Measurements from ENCODE around the gene CELA1.
"Not testable (repeated sequence)": the region's sequence is repeated elsewhere in the genome, so short reads cannot be mapped to it uniquely, and the experiment has no call there.

The CELA1 gene

DNA sequence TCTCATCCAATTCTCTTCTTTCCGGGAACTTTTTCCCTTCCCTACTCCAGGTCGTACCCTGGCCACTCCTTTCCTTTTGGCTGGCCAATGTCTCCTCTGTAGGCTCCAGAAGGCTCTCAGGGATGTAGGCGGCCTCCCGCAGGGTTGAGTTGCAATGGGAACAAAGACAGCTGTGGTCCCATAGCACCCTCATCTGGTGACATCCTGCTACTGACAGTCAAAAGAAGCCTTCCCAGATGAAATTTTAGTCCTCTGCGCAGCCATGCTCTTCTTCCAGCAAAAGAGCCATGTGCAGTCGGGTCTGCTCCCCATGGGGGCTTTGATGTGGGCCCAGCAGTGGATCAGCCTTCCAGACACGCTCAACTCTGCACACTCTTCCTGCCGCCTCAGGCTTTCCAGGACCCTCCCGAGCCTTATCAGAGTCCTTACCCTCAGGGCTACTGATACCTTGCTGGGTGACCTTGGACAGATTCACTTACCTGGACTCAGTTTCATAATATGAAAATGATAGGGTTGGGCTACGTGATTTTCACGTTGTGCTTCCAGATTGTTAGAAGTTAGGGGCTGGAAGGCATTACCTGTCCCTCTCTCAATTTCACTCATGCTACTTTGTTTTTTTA is 5.5 kb upstream of the CELA1 start:
- TF ChIP-seq SPI1 (IDR thresholded peaks at IDR 0.05; ENCODE audit: low read depth, low read length) (no peak), PAX5 (IDR thresholded peaks at IDR 0.05; ENCODE audit: insufficient read depth, low read length, severe bottlenecking) (no peak), POU2F2 (IDR thresholded peaks at IDR 0.05; ENCODE audit: low read depth, low read length) (no peak), POLR2AphosphoS5 (IDR thresholded peaks at IDR 0.05; ENCODE audit: low read depth, low read length) (no peak), TAF1 (IDR thresholded peaks at IDR 0.05; ENCODE audit: low read depth, low read length) (no peak), POLR2A (IDR thresholded peaks at IDR 0.05; ENCODE audit: low read depth, low read length) (no peak)
- FAIRE-seq (peak; percentile 63), DNase-seq (ENCODE audit: insufficient read length, low spot score) (no peak)

DNA sequence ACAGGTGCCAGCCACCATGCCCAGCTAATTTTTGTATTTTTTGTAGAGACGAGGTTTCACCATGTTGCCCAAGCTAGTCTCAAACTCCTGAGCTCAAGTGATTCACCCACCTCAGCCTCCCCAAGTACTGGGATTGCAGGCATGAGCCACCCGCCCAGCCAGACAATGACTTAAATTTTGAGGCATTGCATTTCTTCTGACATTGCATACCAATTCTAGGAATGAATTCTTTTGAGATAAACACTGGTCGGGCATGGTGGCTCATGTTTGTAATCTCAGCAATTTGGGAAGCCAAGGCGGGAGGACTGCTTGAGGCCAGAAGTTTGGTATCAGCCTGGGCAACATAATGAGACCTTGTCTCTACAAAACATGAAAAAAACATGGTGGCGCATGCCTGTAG is 2.5 kb upstream of the CELA1 start:
- no peak for TF ChIP-seq PAX5 (IDR thresholded peaks at IDR 0.05; ENCODE audit: insufficient read depth, low read length, severe bottlenecking)
- TF ChIP-seq TAF1 (IDR thresholded peaks at IDR 0.05; ENCODE audit: low read depth, low read length) = no peak
- no peak for TF ChIP-seq POU2F2 (IDR thresholded peaks at IDR 0.05; ENCODE audit: low read depth, low read length)
- TF ChIP-seq POLR2AphosphoS5 (IDR thresholded peaks at IDR 0.05; ENCODE audit: low read depth, low read length) = no peak
- no peak for TF ChIP-seq POLR2A (IDR thresholded peaks at IDR 0.05; ENCODE audit: low read depth, low read length)
- TF ChIP-seq SPI1 (IDR thresholded peaks at IDR 0.05; ENCODE audit: low read depth, low read length) = no peak
- DNase-seq (ENCODE audit: insufficient read length, low spot score) (no peak), FAIRE-seq (no peak)

DNA sequence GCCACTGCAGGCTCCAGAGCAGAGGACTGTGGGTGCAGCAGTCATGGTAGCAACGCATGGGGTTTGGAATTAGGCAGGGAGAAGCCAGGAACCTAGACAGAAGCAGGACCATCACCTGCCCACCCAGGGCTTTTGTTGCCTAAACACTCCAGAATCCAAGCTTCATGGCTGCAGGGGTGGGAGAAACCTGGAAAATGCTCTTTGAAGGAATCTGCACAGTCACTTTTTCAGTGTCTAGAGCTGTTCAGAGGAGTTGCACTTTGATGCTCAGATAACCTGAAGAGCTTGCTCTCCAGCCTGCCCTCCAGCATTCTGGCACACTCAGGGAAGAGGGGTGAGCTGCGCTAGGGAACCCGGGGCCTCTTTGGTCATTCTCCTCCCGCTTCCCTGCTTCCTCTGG is 1.6 kb upstream of the CELA1 start:
- no peak for TF ChIP-seq POLR2A (IDR thresholded peaks at IDR 0.05; ENCODE audit: low read depth, low read length)
- FAIRE-seq (no peak), DNase-seq (ENCODE audit: insufficient read length, low spot score) (no peak)

DNA sequence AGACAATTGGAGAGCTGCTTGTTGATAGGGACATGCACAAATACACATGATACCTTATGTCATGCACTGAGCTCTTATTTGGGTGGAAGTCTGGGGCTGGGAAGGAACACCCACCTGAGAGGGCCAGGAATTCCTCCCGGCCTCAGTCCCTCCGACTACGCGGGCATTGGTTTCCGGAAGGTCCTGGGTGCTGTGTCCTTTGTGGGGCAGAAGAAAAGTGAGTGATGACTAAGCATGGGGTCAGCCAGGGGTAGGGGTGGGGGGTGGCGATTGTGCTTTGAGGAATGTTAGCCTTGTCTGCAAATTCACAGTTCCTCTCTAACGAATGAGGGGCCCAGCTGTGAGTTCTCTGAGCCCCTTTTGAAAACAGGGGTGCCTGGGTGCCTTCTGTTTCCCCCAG is 798 bp downstream of the CELA1 start:
- FAIRE-seq (no peak), DNase-seq (ENCODE audit: insufficient read length, low spot score) (no peak)
- TF ChIP-seq SPI1 (IDR thresholded peaks at IDR 0.05; ENCODE audit: low read depth, low read length) (no peak), POLR2A (IDR thresholded peaks at IDR 0.05; ENCODE audit: low read depth, low read length) (no peak)

DNA sequence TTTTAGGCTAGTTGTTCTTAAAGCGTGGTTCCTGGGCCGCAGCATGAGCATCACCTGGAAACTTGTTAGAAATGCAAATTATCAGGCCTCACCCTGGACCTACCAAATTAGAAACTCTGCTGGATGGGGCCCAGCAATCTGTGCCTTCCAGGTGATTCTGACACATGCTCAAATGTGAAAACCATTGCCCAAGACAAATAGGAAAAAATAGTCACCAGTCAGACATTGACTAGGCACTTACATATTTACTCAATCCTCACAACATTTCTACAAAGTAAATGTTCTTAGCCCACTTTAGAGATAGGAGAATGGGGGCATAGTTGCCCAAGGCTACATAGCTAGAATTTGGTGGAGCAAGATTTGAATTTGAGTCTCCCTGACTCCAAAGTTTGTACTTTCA is 3.3 kb downstream of the CELA1 start:
- FAIRE-seq = no peak
- TF ChIP-seq TAF1 (IDR thresholded peaks at IDR 0.05; ENCODE audit: low read depth, low read length) (no peak), PAX5 (IDR thresholded peaks at IDR 0.05; ENCODE audit: insufficient read depth, low read length, severe bottlenecking) (no peak), POLR2AphosphoS5 (IDR thresholded peaks at IDR 0.05; ENCODE audit: low read depth, low read length) (no peak), POU2F2 (IDR thresholded peaks at IDR 0.05; ENCODE audit: low read depth, low read length) (no peak), POLR2A (IDR thresholded peaks at IDR 0.05; ENCODE audit: low read depth, low read length) (no peak), SPI1 (IDR thresholded peaks at IDR 0.05; ENCODE audit: low read depth, low read length) (no peak)
- DNase-seq (ENCODE audit: insufficient read length, low spot score) = no peak

DNA sequence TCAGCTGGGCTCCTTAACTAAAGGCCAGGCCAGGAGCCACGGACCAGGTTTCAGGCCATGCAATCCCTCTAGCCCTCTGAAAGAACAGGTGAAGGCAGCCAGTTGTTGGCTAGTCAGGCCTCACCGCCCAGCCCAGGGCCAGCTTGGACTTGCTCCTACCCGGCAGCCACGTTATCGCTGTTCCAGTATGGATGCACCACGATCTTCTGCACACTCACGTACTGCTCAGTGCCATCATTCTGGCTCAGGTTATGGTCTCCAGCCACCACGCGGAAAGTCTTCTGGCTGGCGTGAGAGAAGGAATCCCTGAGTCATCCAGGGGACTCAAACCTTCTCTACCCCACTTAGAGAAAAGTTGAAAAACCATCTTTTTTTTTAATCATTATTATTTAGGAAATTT is 4.1 kb downstream of the CELA1 start:
- FAIRE-seq (peak; percentile 69), DNase-seq (ENCODE audit: insufficient read length, low spot score) (no peak)
- TF ChIP-seq TAF1 (IDR thresholded peaks at IDR 0.05; ENCODE audit: low read depth, low read length) (no peak), POU2F2 (IDR thresholded peaks at IDR 0.05; ENCODE audit: low read depth, low read length) (no peak), POLR2A (IDR thresholded peaks at IDR 0.05; ENCODE audit: low read depth, low read length) (no peak), SPI1 (IDR thresholded peaks at IDR 0.05; ENCODE audit: low read depth, low read length) (no peak), PAX5 (IDR thresholded peaks at IDR 0.05; ENCODE audit: insufficient read depth, low read length, severe bottlenecking) (no peak), POLR2AphosphoS5 (IDR thresholded peaks at IDR 0.05; ENCODE audit: low read depth, low read length) (no peak)

DNA sequence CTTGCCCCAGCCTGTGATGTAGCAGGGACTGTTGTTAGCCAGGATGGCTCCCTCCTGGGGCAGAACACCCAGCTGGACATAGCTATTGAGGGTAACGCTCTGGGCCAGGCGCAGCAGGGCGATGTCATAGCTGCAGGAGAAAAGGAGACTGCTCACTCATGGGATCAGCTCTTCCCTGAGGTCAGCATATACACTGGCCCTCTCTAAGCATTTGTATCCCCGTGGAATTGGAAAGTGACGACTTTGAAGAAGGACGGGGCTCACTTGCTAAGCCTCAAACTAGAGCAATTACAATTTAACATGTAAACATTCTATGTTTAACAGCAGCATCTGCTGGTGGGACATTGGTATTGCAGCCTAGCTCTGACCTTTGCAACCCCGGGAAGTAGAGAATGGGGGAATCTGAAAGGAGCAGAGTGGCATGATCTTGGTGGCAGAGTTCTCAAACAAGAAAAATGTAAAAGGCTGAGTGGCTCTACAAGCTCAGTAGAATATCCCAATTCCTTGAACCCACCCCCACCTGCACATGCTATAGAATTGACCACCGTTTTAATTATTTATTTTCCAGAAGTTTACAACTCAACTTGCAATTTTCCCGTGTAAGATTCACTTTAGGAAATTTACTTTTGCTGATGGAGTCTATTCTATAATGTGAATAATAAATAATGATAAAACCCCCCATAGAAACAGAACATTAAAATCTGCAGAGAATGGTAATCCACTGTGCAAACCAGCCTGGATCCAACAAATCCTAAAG is 5.0 kb downstream of the CELA1 start:
- TF ChIP-seq SPI1 (IDR thresholded peaks at IDR 0.05; ENCODE audit: low read depth, low read length) (no peak), POU2F2 (IDR thresholded peaks at IDR 0.05; ENCODE audit: low read depth, low read length) (no peak), PAX5 (IDR thresholded peaks at IDR 0.05; ENCODE audit: insufficient read depth, low read length, severe bottlenecking) (no peak), POLR2A (IDR thresholded peaks at IDR 0.05; ENCODE audit: low read depth, low read length) (no peak), POLR2AphosphoS5 (IDR thresholded peaks at IDR 0.05; ENCODE audit: low read depth, low read length) (no peak), TAF1 (IDR thresholded peaks at IDR 0.05; ENCODE audit: low read depth, low read length) (no peak)
- DNase-seq (ENCODE audit: insufficient read length, low spot score) = no peak
- peak; percentile 85 for FAIRE-seq

DNA sequence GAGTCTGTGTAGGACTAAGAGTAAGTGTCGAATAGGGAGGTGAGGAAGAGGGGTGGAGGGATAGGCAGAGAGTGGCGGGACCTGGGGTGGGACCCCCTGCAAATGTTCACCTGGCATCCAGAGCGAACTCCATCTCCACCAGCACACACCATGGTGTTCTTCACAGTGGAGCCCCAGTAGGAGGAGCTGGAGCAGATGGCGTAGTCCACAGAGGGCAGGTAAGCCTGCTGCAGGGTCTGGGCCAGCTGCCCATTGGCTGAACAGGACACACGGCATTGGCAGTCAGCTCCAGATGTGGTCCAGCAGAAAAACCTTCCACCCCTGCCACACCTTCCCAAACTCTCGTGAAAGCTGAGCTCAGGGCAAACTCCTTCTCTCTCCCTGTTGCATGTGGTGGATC is 6.7 kb downstream of the CELA1 start:
- FAIRE-seq (no peak), DNase-seq (ENCODE audit: insufficient read length, low spot score) (no peak)
- TF ChIP-seq POLR2A (IDR thresholded peaks at IDR 0.05; ENCODE audit: low read depth, low read length) (no peak), SPI1 (IDR thresholded peaks at IDR 0.05; ENCODE audit: low read depth, low read length) (no peak), POLR2AphosphoS5 (IDR thresholded peaks at IDR 0.05; ENCODE audit: low read depth, low read length) (no peak), PAX5 (IDR thresholded peaks at IDR 0.05; ENCODE audit: insufficient read depth, low read length, severe bottlenecking) (no peak), TAF1 (IDR thresholded peaks at IDR 0.05; ENCODE audit: low read depth, low read length) (no peak), POU2F2 (IDR thresholded peaks at IDR 0.05; ENCODE audit: low read depth, low read length) (no peak)

DNA sequence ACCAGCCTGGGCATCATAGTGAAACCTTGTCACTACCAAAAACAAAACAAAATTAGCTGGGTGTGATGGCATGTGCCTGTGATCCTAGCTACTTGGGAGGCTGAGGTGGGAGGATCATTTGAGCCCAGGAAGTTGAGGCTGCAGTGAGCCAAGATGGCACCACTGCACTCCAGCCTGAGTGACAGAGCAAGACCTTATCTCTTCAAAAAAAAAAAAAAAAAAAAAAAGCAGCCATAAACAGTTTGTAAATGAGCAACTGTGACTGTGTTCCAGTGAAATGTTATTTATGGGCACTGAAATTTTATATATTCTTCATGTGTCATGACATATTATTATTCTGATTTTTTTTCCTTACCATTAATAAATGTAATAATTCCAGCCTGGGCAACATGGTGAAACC is 9.1 kb downstream of the CELA1 start:
- not testable (repeated sequence) for DNase-seq (ENCODE audit: insufficient read length, low spot score); FAIRE-seq

DNA sequence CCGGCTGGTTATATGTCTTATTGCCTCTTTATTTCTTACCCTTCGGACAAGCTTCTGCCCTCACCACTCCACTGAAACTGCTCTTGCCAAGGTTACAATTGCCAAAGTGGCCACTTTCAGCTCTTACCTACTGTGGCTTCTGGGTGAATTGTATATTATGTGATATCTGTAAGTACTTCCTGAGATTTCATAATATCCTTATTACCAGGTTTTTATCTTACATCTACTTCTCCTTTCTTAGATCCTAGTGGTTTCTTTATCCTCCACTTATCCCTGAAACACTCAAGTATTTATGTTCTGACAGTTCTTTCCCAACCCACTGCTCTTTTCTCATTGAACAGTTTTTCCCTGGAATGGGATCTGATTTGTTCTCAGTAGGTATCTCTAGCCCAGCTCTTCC is 10.5 kb downstream of the CELA1 start:
- DNase-seq (ENCODE audit: insufficient read length, low spot score) (no peak), FAIRE-seq (no peak)
- no peak for TF ChIP-seq POU2F2 (IDR thresholded peaks at IDR 0.05; ENCODE audit: low read depth, low read length)

DNA sequence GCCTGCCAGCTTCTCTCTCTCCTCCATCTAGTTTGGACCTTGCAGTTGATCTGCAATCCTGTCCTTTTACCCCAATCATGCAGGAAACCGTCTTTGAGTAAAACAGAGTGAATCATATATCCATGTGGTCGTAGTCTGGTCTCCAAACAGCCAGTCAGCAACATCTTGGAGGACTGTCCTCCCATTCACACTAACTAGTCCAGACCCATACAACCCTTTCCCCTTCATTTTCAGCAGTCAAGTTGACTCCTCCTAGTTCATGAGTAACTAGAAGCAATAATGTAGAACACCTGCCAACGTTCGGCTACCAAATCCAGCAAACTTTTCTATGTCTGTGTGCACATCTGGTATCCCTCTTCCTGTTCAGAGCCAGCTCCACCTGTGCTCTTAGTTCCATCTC is 11.7 kb downstream of the CELA1 start:
- FAIRE-seq = no peak
- TF ChIP-seq PAX5 (IDR thresholded peaks at IDR 0.05; ENCODE audit: insufficient read depth, low read length, severe bottlenecking) (no peak), POLR2AphosphoS5 (IDR thresholded peaks at IDR 0.05; ENCODE audit: low read depth, low read length) (no peak), POU2F2 (IDR thresholded peaks at IDR 0.05; ENCODE audit: low read depth, low read length) (no peak), POLR2A (IDR thresholded peaks at IDR 0.05; ENCODE audit: low read depth, low read length) (no peak), SPI1 (IDR thresholded peaks at IDR 0.05; ENCODE audit: low read depth, low read length) (no peak)
- no peak for DNase-seq (ENCODE audit: insufficient read length, low spot score)

Data from GM12891 (cell line).